K562 (cell line): Measurements from ENCODE around the gene WEE1. TPM values are rescaled to one million over a fixed set of nuclear protein-coding genes. Genes with fewer than 3 reads are reported as not detected.

Experiments
- CBFB ChIP-seq: sonication (generic); formaldehyde crosslinking; IDR thresholded peaks from 2 replicates; pipeline ENCODE4 v1.4.0; 2020; ENCODE audit warnings: mild to moderate bottlenecking, missing genetic modification reagents
- CBX3 ChIP-seq, 2 experiments: IDR thresholded peaks; 1 replicate in 1 of 2; 2 replicates in 1 of 2; pipeline ENCODE4 v1.6.1; 2012; ENCODE audit warnings: inconsistent platforms in 2 of 2, low read length in 2 of 2, borderline replicate concordance in 1 of 2, control low read depth in 1 of 2
- GATA2 ChIP-seq: sonication (generic); formaldehyde crosslinking; IDR thresholded peaks from 2 replicates; pipeline ENCODE4 v1.4.0; 2020; ENCODE audit warnings: mild to moderate bottlenecking, missing genetic modification reagents
- HCFC1 ChIP-seq: IDR thresholded peaks from 2 replicates; pipeline ENCODE4 v1.6.1; 2012; ENCODE audit warnings: low read depth, low read length, improper control_type of control experiment
- HIVEP1 ChIP-seq: fragments of 250-450 bp; sonication (Bioruptor Pico); IDR thresholded peaks from 2 replicates; pipeline ENCODE4 v1.4.0; 2020; ENCODE audit warnings: mild to moderate bottlenecking
- OTX1 ChIP-seq: fragments of 450-650 bp; formaldehyde crosslinking; IDR thresholded peaks from 2 replicates; pipeline ENCODE4 v1.4.0; 2022; ENCODE audit warnings: mild to moderate bottlenecking
- RBFOX2 ChIP-seq: fragments of 200-400 bp; formaldehyde crosslinking; IDR thresholded peaks from 2 replicates; pipeline ENCODE4 v1.6.1; 2017; ENCODE audit warnings: low read depth, mild to moderate bottlenecking, low read length, moderate library complexity
- RFX1 ChIP-seq: fragments of 450-650 bp; IDR thresholded peaks from 2 replicates; pipeline ENCODE4 v1.6.1; 2016; ENCODE audit warnings: mild to moderate bottlenecking, moderate library complexity
- SMAD4 ChIP-seq: fragments of 250-450 bp; sonication (Bioruptor Pico); conservative IDR thresholded peaks from 2 replicates; pipeline ENCODE4 v1.8.0; 2021; ENCODE audit warnings: inconsistent platforms, mild to moderate bottlenecking, moderate library complexity
- SUPT5H ChIP-seq: fragments of 450-650 bp; IDR thresholded peaks from 2 replicates; pipeline ENCODE4 v1.6.1; 2016
- TRIM28 ChIP-seq: fragments of 450-650 bp; IDR thresholded peaks from 2 replicates; pipeline ENCODE4 v1.6.1; 2017
- U2AF2 ChIP-seq: fragments of 200-400 bp; formaldehyde crosslinking; optimal IDR thresholded peaks from 2 replicates; pipeline ENCODE3; 2017; ENCODE audit warnings: low read depth, mild to moderate bottlenecking, low read length
- YBX1 ChIP-seq: fragments of 450-650 bp; IDR thresholded peaks from 2 replicates; pipeline ENCODE4 v1.7.1; 2016; ENCODE audit warnings: mild to moderate bottlenecking
- ZFP1 ChIP-seq: fragments of 450-650 bp; formaldehyde crosslinking; IDR thresholded peaks from 2 replicates; pipeline ENCODE4 v1.4.0; 2020; ENCODE audit warnings: mild to moderate bottlenecking, mixed read lengths
- ZNF134 ChIP-seq: fragments of 250-450 bp; sonication (Bioruptor Pico); conservative IDR thresholded peaks from 2 replicates; pipeline ENCODE4 v1.4.0; 2020
- ZNF23 ChIP-seq: fragments of 250-450 bp; sonication (Bioruptor Pico); IDR thresholded peaks from 2 replicates; pipeline ENCODE4 v1.4.0; 2020; ENCODE audit warnings: mild to moderate bottlenecking
- ZNF583 ChIP-seq: fragments of 250-450 bp; sonication (Bioruptor Pico); IDR thresholded peaks from 2 replicates; pipeline ENCODE4 v1.4.0; 2020
- ZNF77 ChIP-seq: fragments of 250-450 bp; sonication (Bioruptor Pico); IDR thresholded peaks from 2 replicates; pipeline ENCODE4 v1.5.0; 2020
- polyA plus RNA-seq, 8 experiments: library from polyadenylated mRNA; depleted of rRNA in 4 of 8; stranded (reverse) in 5 of 8; unstranded in 3 of 8; fragments of >200 nt; fragmentation: Nextera tagmentation in 2 of 8; fragmentation: Illumina TruSeq in 1 of 8; extraction: Ambion mirVana in 2 of 8; extraction: Trizol in 1 of 8; gene quantifications; 2 replicates each; pipeline versions ENCODE4 v1.2.1 to v1.2.3, GENCODE V29; 2011 to 2014; ENCODE audit warnings: inconsistent platforms in 1 of 8, missing spikeins in 1 of 8
- total RNA-seq, 7 experiments: library from RNA; depleted of rRNA in 6 of 7; stranded (reverse); fragments of >200 nt in 6 of 7; fragmentation: Illumina TruSeq in 2 of 7; extraction: Trizol in 2 of 7; gene quantifications; 2 replicates each; pipeline versions ENCODE4 v1.2.1 to v1.2.3, GENCODE V29; 2011 to 2021; ENCODE audit warnings: low replicate concordance in 1 of 7
- TF ChIP-seq, protein P1 (sequence below): fragments of 450-650 bp; IDR thresholded peaks from 2 replicates; pipeline ENCODE4 v1.6.1; 2018; ENCODE audit not compliant: partially characterized antibody
- TF ChIP-seq, protein P2 (sequence below): fragments of 450-650 bp; IDR thresholded peaks from 2 replicates; pipeline ENCODE4 v1.6.1; 2017; ENCODE audit warnings: antibody characterized with exemption
- TF ChIP-seq, protein P3 (sequence below): sonication (generic); formaldehyde crosslinking; IDR thresholded peaks from 2 replicates; pipeline ENCODE4 v1.8.0; 2022; ENCODE audit warnings: missing genetic modification reagents, mild to moderate bottlenecking, borderline replicate concordance
- TF ChIP-seq, protein P4 (sequence below): fragments of 450-650 bp; formaldehyde crosslinking; IDR thresholded peaks from 2 replicates; pipeline ENCODE4 v1.4.0; 2020; ENCODE audit warnings: mild to moderate bottlenecking, moderate library complexity

The WEE1 gene
- total and polyA plus RNA-seq, 9 of the 15 experiments (the other 6 are each of a cell fraction or from before 2014, with no cell fraction given), result 21.9 to 99.0 (median 67.4) TPM

DNA sequence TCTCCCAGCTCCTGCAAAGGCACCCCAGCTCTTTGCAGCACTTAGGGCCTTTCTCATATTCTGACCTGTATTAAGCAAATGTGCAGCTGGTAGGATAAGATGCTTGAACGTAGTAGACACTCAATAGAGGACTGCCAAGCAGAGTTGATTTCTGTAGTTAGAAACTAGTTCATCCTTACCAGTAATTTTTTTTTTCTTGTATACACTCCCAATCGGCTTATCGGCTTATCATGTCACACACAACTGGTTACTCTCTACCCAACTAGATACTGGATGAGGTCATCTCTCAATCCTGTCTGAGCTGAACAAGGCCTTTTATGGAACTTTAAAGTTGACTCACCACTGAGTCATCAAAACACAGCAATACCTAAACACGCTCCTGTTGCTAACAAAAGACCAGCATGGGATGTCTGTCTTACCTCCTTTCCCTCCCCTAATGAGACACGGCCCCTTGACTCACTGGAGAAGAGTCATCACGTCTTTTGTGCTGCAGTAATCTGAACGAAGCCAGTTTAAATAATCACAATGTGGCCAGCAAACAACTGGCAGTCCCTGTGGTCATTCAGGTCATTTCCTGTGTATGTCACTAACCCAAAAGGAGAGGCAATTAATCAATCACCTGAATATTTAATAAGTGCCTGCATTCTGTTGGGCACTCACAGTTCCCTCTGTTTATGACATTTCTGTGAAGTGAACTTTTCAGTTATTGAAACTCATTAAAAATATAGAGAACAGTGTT, 7.5 kb upstream of the WEE1 start (continued):
- TF ChIP-seq, protein P1, sequence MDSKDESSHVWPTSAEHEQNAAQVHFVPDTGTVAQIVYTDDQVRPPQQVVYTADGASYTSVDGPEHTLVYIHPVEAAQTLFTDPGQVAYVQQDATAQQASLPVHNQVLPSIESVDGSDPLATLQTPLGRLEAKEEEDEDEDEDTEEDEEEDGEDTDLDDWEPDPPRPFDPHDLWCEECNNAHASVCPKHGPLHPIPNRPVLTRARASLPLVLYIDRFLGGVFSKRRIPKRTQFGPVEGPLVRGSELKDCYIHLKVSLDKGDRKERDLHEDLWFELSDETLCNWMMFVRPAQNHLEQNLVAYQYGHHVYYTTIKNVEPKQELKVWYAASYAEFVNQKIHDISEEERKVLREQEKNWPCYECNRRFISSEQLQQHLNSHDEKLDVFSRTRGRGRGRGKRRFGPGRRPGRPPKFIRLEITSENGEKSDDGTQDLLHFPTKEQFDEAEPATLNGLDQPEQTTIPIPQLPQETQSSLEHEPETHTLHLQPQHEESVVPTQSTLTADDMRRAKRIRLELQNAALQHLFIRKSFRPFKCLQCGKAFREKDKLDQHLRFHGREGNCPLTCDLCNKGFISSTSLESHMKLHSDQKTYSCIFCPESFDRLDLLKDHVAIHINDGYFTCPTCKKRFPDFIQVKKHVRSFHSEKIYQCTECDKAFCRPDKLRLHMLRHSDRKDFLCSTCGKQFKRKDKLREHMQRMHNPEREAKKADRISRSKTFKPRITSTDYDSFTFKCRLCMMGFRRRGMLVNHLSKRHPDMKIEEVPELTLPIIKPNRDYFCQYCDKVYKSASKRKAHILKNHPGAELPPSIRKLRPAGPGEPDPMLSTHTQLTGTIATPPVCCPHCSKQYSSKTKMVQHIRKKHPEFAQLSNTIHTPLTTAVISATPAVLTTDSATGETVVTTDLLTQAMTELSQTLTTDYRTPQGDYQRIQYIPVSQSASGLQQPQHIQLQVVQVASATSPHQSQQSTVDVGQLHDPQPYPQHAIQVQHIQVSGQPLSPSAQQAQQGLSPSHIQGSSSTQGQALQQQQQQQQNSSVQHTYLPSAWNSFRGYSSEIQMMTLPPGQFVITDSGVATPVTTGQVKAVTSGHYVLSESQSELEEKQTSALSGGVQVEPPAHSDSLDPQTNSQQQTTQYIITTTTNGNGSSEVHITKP, result peak; percentile 28
- TF ChIP-seq ZNF134 (CRISPR knock-in tag) (peak; percentile 100), CBX3 (IDR thresholded peaks at IDR 0.05; ENCODE audit: borderline replicate concordance in 1 of 2, low read length in 2 of 2) (peak in 1 of 2 experiments; percentile 94; a peak in 2 of 3 replicates), TRIM28 (peak; percentile 58; the same call in 1 of the 2 replicates), HIVEP1 (CRISPR knock-in tag) (no peak), OTX1 (CRISPR knock-in tag) (no peak), SUPT5H (no peak; the same call in 1 of the 2 replicates), RFX1 (peak; percentile 73), U2AF2 (no peak), ZNF23 (CRISPR knock-in tag) (no peak), ZFP1 (CRISPR knock-in tag) (no peak), CBFB (CRISPR knock-in tag) (no peak), ZNF583 (CRISPR knock-in tag) (no peak), SMAD4 (CRISPR knock-in tag) (peak; percentile 96), ZNF77 (CRISPR knock-in tag) (no peak), RBFOX2 (peak; percentile 47; the same call in 1 of the 2 replicates), GATA2 (CRISPR knock-in tag) (peak; percentile 80), HCFC1 (peak; percentile 31; the same call in 1 of the 2 replicates), YBX1 (no peak)
- TF ChIP-seq, protein P2, sequence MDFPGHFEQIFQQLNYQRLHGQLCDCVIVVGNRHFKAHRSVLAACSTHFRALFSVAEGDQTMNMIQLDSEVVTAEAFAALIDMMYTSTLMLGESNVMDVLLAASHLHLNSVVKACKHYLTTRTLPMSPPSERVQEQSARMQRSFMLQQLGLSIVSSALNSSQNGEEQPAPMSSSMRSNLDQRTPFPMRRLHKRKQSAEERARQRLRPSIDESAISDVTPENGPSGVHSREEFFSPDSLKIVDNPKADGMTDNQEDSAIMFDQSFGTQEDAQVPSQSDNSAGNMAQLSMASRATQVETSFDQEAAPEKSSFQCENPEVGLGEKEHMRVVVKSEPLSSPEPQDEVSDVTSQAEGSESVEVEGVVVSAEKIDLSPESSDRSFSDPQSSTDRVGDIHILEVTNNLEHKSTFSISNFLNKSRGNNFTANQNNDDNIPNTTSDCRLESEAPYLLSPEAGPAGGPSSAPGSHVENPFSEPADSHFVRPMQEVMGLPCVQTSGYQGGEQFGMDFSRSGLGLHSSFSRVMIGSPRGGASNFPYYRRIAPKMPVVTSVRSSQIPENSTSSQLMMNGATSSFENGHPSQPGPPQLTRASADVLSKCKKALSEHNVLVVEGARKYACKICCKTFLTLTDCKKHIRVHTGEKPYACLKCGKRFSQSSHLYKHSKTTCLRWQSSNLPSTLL, result no peak
- TF ChIP-seq, protein P3, sequence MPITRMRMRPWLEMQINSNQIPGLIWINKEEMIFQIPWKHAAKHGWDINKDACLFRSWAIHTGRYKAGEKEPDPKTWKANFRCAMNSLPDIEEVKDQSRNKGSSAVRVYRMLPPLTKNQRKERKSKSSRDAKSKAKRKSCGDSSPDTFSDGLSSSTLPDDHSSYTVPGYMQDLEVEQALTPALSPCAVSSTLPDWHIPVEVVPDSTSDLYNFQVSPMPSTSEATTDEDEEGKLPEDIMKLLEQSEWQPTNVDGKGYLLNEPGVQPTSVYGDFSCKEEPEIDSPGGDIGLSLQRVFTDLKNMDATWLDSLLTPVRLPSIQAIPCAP (CRISPR knock-in tag), result no peak
- TF ChIP-seq, protein P4, sequence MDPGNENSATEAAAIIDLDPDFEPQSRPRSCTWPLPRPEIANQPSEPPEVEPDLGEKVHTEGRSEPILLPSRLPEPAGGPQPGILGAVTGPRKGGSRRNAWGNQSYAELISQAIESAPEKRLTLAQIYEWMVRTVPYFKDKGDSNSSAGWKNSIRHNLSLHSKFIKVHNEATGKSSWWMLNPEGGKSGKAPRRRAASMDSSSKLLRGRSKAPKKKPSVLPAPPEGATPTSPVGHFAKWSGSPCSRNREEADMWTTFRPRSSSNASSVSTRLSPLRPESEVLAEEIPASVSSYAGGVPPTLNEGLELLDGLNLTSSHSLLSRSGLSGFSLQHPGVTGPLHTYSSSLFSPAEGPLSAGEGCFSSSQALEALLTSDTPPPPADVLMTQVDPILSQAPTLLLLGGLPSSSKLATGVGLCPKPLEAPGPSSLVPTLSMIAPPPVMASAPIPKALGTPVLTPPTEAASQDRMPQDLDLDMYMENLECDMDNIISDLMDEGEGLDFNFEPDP (CRISPR knock-in tag), result no peak
